ENCODE measurements around the gene VASN.

The VASN gene

DNA sequence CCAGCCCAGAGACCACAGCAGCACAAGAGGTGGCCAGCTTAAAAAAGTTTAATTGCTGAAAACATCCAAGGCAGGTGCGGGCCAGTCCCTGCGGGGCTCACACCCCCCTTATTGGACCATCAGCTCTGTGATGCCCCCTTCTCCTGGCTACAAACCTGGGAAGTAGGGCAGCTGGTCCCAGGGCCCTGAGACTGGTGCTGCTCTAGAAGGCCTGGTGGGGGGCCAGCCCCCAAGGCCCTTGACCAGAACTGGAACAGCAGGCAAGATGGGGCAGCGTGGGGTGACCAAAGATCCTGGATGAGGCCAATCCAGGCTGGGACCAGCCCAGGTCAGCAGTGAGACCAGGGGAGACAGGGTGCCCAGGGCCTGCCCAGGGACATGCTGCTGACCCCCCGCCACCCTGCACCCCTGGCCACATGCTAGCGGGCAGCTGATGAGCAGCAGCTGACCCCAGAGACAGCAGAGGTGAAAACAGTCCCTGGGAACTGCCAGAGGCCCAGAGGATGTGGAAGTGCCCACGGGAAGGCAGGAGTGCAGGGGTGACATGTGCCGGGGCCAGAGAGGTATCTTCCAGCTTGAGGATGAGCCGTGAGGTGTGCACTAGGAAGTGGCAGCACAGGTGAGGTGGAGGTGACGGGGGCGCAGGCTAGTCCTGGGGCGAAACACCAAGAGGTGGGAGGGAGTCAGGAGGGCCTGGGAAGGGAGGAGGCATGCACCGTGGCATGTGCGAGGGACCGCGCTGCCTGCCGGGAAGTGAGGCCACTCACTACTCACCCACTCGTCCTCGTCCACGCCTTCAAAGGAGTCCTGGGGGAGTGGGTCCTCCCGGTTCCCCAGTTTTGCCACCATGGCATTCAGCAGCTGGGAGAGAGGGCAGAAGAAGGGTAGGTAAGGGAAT is 16.9 kb upstream of the VASN start:
- DNase-seq: no peak

DNA sequence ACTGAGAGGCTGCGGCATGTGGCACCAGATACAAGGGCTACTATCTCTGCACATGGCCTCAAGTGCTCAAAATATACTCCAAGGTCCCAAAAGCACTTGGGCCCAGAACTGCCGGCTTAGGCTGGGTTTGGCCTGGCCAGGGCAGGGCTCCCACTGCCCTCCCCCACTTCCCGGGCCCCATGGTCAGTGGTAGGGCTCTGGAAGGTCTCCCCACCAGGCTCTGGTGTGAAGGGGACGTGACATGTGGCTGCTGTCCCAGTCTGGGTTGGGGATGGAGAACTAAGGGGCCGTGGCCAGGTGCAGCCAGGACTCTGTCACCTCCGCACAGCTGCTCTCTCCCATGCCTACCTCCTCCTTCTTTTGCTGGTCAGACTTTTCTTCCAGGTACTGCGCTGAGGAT is 14.8 kb upstream of the VASN start:
- DNase-seq: no peak

DNA sequence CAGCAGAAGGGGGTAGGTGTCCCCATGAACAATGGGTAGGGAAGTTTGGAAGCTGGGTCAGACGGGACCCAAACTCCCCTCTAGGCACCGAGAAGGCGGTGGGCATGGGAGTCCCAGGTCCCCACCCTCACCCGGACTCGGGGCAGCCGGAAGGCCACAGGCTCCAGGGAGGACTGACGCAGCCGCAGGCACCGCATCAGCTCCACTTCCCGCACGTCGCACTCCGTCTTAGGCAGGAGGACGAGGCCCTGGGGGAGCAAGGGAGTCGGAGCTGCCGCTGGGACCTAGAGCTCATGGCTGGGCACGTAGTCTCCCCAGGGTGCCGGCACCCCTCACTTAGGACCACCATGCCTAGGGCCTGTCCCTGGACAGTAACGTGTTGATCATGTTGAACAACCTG is 13.4 kb upstream of the VASN start:
- no peak for DNase-seq

DNA sequence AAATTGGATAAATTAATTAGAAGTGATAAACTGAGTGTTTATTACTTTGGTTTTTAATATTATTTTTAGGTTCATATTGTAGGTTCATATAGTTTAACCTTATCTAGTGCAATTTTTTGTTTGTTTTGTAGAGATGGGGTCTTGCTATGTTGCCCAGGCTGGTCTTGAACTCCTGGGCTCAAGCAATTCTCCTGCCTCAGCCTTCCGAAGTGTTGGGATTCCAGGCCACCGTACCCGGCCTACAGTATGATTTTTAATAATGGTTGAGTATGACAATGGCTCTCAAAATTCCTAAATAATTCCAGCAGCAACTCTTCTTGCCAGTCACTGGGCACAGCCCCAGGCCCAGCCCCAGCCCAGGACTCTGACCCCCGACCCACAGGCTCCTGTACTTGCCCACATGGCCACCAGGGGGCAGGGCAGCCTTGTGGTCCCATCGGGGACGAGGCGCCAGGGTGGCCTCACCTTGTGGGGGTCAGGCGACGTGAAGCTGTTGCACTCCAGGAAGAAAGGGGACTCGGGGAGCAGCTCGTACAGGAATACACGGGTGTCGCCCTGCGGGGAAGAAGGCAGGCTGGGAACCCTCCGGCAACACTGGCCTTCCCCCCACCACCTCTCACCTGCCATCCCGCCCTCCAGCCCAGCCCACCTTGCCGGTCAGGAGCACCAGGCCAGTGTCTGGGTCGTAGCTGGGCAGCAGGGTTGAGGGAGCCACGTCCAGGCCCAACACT is 12.7 kb upstream of the VASN start:
- no peak for DNase-seq

DNA sequence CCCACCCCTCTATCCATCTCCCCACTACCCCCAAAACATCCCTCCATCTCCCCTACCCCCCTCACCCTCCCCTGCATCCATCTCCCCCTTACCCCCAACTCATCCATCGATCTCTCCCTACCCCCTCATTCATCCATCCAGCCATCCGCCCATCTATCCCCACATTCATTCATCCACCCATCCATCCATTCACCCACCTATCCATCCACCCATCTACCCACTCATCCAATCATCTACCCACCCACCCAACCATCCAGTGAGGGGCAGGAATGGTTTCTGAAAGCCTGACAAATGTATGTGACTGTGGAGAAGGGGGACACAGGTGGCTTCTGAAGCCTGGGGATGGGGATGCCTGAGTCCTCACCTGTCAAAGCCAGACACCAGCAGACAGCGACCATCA is 11.7 kb upstream of the VASN start:
- no peak for DNase-seq

DNA sequence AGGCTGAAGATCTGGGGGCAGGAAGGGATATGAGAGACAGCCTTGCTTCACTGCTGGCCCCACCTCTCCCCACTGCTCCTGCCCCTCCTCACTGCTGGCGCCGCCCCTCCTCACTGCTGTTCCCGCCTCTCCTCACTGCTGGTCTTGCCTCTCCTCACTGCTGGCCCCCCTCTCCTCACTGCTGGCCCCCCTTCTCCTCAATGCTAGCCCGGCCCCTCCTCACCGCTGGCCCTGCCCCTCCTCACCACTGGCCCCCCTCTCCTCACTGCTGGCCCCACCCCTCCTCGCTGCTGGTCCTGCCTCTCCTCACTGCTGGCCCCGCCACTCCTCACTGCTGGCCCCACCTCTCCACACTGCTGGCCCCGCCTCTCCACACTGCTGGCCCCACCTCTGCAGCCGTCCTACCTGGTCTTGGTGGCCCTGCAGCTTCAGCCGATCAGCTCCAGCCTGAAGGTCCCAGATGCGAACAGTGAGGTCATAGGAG is 11.1 kb upstream of the VASN start:
- DNase-seq: peak in 1 of 2 experiments; percentile 38

DNA sequence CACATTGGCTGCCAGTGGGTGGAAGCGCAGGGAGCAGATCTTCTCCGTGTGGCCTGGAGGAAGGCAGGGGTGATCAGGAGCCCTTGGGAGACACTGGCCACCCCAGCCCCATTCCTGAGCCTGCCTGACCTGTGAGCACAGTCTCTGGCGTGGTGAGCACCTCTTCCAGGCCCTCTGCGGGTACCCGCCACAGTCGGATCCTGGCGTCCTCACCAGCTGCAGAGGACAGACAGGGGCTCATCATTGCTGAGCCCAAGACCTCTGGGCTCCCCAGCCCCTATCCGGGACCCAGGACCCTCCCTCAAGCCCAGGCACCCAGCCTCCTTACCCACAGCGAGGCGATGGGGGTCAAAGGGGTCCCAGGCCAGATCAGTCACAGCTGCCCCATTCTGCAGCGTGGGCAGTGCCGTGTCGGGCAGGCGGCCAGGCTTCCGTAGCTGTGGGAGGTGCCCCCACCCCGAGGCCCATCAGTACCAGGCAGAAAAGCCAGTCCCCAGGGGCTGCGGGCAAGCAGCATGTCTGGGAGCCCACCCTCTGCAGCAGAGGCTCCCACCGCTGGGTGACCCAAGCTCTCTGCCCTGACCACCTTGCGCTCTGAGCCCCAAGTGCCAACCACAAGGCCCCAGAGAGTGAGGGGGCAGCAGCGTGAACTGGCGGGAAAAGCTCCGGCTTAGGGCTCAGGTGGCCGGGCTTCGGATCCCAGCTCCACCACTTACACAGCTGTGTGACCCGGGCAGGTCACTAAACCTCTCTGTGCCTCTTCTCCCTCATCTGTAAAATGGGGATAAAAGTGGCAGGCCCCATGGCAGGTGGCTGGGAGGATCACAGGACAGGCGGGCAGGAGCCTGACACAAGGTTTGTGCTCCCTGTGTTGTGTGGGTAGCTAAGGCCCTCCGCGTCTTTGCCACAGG is 10.4 kb upstream of the VASN start:
- no peak for DNase-seq

DNA sequence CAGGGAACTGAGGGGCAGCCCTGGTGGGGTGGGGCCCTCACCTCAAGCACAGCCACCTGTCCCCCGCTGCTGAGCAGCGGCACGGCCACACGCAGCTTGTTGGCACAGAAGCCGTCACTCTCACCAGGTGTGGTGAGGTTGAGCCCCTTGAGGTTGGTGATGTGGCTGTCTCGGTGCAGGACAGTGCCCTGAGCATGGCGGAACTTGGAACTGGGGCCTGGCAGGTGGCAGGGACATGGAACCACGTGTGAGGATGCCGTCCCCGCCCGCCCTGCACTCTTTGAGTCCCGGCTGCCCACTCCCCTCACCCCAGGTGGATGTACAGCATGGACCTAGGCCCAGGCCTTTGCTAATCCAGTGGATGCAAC is 9.7 kb upstream of the VASN start:
- no peak for DNase-seq

DNA sequence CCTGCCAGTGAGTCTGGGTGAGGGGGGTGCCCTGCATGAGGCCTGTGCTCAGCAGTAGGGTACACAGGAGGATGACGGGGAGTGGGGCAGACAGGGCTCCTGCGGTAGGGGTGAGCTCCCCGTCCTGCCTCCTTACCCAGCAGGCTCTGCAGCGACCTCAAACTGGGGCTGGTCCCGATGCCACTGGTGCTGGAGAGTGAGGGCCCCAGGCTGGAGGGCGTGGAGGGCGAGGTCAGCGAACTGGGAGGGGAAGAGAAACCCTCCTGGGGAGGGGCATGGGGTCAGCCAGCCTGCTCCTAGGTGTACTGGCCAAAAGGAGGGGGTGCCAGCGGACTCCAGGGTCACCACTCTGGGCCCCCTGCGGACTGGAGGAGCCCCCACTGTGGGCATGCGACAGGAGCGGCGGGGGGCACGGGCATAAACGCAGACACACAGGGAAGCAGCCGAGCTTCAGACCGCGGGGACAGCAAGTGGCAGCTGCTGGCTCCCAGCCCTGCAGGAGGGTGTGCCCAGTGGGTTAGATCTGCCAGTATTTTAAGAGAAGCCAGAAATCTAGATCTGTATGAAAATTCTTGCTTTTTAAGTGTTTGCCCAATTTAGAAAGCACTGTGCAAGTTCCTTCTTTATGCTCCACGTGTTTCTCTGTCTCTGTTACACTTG is 9.0 kb upstream of the VASN start:
- no peak for DNase-seq

DNA sequence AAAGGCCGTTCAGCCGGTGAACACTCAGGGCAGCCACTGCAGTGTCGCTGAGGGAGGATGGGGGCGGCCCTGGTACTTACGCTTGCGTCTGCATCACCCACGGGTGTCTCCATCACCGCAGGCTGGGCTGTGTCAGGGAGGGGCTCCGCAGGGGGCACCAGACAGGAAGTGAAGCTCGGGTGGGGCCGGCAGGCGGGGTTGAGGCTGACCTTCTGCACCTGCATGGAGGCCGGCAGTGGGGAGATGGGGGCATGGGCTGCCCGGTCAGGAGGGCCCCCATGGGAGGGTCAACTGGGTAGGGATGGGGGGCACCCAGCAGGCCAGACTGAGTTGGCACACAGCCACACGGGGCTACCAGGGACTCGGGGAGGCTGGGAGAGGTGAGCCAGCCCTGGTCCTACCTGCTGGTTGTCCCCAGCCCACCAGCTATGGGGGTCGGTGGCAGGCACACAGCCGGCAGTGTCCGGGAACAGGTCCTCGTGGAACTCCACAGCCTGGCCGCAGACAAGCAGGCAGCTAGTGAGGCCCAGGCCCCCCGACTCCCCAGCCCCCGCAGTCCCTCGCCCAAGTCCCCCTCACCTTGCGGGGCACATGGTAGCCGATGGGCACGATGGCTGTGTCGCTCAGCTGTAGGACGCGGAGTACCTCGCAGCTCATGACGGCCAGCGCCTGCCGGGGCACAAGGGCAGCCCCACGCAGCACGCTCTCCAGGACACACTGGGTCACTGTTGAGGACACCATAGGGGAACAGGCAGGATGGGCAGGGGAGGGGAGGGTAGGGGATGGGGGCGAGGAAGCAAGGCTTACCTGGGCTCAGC is 7.2 kb upstream of the VASN start:
- DNase-seq: no peak

DNA sequence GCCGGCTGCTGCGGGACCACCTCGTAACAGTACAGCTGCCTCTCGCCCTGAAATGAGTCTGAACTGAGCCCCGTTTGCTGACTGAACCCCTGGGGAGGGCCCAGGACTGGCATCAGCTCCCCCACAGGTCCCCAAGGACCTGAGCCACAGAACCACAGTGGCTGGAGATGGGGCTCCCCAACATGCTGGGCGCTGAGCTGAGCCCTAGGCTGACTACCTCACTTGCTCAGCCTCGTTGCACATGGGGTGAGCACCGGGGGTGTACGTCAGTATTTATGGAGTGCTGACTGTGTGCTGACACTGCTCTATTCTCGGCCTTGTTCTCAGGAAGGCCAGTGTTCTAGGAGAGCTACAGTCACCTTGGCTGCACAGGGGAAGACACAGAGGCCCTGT is 6.6 kb upstream of the VASN start:
- DNase-seq: no peak

DNA sequence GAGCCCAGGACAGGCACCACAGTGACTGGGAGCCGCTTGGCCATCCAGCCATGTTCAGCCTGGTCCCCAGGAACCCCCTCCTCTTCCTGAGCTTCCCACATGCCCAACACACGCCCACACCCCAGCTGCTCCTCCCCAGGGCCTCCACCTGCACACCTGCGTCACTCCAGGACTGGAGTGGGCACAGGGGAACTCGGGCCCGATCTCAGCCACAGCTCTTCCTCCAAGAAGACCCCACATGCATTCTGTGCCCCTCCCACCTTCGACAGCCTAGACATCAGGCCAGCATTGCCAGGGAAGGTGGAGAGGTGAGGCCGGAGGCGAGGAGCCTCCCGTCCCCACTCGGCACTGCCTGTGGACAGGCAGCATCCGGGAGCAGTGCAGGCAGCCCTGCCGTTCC is 6.0 kb upstream of the VASN start:
- no peak for DNase-seq

DNA sequence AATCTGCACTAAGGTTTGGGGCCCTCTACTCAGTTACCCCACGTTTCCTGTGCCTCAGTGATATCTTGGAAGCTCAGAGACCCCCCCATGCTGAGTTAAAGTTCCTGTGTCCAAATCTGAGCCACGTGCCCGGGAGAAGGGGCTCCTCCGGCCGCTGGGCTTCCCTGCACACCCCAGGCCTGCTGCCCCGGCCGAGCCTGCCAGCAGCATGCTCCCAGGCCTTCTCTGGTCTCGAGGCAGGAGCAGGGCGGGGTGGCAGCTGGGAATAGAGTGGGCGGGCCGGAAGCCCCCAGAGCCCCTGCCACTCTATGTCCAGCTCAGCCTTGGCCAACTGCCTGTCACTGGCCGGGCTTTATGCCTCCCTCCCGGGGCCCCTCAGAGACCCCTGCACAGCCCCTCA is 5.6 kb upstream of the VASN start:
- DNase-seq: no peak

DNA sequence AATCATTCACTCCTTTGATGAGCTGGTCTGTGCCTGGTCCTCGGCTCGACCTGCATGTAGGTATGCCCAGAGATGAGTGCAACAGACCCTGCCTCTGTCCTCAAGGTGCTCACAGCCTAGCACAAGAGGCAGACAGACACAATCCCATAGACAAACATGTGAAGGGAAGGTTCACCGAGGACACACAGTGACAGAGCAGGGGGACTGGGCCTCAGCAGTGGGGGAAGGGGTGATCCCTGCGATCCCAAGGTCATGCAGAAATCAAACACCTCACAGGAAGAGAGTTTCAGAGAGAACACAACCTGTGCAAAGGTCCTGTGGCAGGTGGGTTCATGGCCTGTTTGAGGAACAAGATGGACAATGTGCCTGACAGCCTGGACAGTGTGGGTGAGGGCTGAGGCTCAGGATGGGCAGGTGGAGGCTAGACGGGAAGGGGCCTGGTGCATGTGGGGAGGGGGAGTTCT is 4.2 kb upstream of the VASN start:
- DNase-seq: no peak

DNA sequence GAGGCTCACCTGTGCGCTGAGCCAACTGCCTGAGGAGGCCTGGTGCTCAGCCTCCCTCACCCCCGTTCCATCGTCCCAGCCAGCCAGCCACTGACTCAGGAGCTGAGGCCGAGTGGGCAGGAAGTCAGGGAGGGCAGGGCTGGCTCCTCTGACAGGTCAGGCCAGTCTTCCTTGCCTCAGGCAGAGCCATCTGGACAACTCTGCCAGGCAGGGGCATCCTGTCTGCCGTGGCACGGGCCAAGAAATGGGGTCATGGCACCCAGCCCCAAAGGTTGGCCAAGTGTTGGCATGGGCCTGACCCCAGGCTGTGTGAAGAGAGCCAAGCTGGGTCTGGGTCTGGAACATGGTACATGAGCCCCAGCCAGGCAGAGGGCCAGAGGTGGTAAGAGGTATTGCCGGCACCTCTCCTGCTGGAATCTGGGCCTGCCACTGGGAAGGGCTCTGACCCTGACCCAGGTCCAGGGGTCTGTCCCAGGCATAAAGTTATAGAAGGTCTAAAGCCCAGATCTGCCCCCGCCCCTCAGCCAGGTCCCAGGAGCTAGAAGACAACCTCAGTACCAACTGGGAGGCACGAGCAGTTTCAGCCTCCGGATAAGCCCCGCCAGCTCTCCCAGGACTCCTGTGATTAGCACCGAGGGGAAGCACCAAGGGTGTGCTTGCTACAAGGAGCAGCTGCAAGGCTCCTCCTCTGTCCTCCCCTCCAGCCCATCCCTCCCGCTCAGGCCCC is 2.5 kb upstream of the VASN start:
- DNase-seq: peak in 1 of 2 experiments; percentile 32

DNA sequence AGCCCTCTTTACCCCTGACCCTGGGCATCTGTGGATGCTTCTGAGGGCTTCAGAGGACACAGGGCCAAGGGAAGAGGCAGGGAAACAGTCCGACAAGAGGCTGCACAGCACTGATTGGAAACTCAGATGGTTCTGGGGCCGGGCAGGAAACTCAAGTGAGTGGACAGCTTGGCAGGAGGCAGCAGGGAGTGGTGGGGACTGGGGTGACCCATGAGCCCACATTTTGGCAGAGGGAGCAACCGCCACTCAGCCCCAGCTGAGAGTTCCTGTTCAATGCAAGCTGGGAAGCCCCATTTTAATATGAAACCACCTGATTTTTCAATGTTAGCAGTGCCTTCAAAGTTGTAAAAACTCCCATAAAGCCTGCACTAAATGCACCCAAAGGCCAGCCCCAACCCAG is 1.5 kb upstream of the VASN start:
- no peak for DNase-seq

DNA sequence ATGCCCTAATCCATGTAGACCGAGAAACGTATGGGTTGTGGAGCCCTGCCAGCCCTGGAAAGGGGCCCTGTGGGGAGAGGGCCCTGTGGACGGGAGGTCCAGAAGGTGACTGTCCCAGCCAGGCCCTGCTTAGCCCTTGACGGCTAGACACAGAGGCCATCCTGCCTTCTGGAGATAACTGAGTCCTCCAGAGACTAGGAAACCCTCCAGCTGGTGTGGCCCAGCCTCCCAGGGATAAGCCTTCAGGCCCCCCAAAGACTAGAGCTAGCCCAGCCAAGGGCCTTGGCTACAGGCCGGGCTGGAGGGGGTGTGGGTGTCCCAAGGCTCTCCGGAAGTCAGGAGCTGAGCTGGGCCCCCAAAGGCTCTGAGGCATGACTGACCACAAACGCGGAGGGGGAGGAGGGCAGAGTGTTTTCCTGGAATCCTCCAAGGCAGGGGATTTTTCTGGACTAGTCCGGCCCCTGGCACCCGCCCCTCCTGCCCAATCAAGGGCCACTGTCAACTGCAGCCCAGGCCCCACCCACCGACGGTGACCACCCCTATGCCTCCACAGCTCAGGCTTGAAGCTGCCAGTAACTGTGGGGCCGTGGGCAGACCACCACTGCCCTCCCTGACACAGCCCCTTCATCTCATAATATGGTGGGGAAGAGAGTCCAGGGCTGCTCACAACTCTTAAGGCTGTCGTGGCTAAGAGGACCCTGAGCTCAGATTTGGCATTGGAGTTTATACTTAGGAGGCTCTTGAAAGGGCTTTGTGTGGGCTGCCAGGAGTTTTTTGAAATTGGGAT is 885 bp upstream of the VASN start:
- no peak for DNase-seq

DNA sequence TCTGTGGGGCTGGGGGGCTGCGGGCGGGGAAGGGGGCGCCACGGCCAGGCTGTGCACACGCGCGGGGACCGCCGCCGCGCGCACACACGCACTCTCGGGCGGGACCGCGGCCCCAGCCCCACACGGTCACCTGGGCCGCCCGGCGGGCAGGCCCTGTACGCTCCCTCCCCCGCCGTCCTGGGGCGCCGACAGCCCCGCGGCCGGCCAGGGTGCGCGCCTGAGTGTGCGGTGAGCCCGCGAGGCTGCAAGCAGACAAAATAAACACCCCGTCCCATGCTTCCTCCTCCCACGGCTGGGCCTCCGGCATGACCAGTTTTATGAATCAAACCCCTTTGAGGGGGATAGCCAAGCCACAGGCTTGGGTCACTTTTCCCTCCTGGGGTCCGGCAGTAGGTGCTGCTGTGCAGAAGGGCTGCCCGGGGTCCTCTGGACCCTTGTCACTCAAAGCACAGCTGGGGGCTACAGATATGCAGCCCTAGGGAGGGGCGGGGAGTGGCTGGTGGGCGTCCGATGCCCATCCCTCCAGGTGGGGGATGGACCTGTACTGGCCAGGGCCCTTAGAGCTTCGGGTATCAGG is 441 bp downstream of the VASN start:
- no peak for DNase-seq

DNA sequence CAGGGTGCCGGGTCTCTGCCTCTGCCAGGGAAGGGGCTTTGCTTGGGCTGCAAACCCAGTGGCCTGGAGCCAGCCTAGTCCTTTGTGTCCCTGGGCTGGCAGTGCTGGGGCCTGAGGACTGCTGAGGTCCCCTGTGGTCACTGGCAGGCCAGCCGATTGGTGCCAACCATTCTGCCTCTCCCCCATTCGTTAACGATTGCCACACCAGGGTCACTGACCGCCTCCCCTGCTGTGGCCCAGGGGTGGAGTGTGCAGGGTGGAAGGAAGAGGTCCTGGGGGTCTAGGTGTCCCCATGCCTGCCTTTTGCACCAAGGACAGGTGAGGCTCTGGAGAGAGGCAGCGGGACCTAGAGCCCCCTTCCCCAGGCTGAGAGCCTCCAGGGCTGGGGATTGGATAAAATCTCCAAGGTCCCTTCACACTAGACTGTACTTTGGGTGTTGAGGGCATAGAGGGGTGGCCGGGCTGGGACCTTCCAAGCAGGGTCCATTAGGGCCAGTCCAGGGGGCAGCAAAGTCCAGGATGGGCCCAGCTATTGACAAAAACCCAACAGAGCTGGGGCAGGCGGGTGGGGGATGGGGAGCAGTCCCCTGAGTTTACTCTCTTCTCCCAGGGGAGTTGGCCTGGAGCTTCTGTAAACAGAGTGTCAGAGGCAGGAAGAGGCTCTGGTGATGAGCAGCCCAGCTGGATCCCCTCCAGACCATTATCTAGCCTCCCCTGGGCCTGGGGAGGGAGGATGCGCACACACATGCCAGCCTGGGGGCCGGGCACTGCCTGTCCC is 1.1 kb downstream of the VASN start:
- no peak for DNase-seq

All from SW 1271 (cell line).